ENCODE data around the gene IKZF3.

- TF ChIP-seq CTCF (IDR thresholded peaks at IDR 0.05; ENCODE audit: borderline replicate concordance, extremely low read depth, low read length, poor library complexity, severe bottlenecking) (no peak), EZH2 (IDR thresholded peaks at IDR 0.05; ENCODE audit: borderline replicate concordance, low read depth, low read length, severe bottlenecking) (no peak)
These were observed 90.1 kb downstream of the IKZF3 start for GRCh38 chr17:39774047-39774446.
